Right atrium auricular region (tissue), 2 donors: ENCODE measurements around the gene GAPT. TPM values are rescaled to one million over a fixed set of nuclear protein-coding genes. Genes with fewer than 3 reads are reported as not detected.

ENCODE experiments used
- DNase-seq: peaks from one replicate; pipeline ENCODE4 v3.0.0-alpha.2; 2019; ENCODE audit warnings: low spot score
- H3K27ac ChIP-seq, 2 donors: fragments of 200-600 bp; sonication (generic); 1 replicate in 1 of 2; 2 replicates in 1 of 2; pipeline ENCODE4 v1.5.1; 2016 to 2019
- H3K27me3 ChIP-seq, 2 donors: fragments of 200-600 bp; sonication (generic); one replicate each; pipeline versions ENCODE4 v1.5.1 to v1.6.0; 2017 to 2019
- H3K36me3 ChIP-seq: fragments of 200-600 bp; sonication (generic); one replicate; pipeline ENCODE4 v1.5.1; 2016
- H3K4me1 ChIP-seq, 2 donors: fragments of 200-600 bp; sonication (generic); one replicate each; pipeline versions ENCODE4 v1.5.1 to v1.6.0; 2017 to 2019
- H3K4me3 ChIP-seq, 2 donors: fragments of 200-600 bp; sonication (generic); 1 replicate in 1 of 2; 2 replicates in 1 of 2; pipeline ENCODE4 v1.5.1; 2017 to 2019; ENCODE audit warnings: mild to moderate bottlenecking in 1 of 2, moderate library complexity in 1 of 2
- H3K9me3 ChIP-seq, 2 donors: fragments of 200-600 bp; sonication (generic); one replicate each; pipeline ENCODE4 v1.5.1; 2019
- total RNA-seq, 2 donors: library from RNA; depleted of rRNA; stranded (reverse); fragments of >200 nt; gene quantifications; one replicate each; pipeline ENCODE4 v1.1.0, GENCODE V29; 2016
- TF ChIP-seq, protein P1 (sequence below), 2 donors: fragments of 200-600 bp; sonication (generic); IDR thresholded peaks; one replicate each; pipeline ENCODE4 v1.5.1; 2019; ENCODE audit warnings: antibody characterized with exemption in 2 of 2

The GAPT gene
- total RNA-seq, 2 donors from 2014 or later = 0.20 TPM; not detected in 1

DNA sequence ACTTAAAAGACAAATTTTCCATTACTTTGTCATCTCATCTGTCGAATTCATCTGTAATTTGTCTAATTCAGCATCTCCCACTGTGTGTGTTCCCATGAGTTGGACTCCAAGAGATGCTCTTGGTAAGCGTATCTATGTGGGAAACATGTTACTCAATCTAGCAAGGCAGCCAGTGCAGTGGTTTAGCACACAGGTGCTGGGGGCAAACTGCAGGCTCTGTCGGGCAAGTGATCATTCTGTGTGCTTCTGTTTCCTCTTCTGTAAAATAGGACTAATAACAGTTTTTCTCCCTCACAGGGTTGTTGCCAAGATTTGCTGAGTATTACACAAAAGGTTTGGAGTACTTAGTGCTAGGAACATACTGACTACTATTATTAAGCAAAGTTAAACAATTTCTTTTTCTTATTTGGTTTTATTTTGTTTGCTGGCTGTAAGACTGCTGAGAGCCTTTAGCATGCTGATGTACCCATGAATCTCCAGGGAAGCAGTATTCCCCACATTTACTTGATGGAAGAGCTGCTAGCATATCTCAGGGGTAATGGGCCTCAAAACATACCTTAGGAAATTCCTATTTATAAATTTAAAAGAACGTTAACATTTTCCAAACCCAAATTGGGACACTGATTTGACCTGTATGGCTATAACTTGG is 709 bp upstream of the GAPT start:
- peaks cover 0 to 4% of the 10 kb centered on the region in 2 donors for H3K4me1 ChIP-seq
- DNase-seq = no peak
- no peak overlapping the region for H3K4me3 ChIP-seq
- no peak overlapping the region for H3K27ac ChIP-seq
- TF ChIP-seq, protein P1, sequence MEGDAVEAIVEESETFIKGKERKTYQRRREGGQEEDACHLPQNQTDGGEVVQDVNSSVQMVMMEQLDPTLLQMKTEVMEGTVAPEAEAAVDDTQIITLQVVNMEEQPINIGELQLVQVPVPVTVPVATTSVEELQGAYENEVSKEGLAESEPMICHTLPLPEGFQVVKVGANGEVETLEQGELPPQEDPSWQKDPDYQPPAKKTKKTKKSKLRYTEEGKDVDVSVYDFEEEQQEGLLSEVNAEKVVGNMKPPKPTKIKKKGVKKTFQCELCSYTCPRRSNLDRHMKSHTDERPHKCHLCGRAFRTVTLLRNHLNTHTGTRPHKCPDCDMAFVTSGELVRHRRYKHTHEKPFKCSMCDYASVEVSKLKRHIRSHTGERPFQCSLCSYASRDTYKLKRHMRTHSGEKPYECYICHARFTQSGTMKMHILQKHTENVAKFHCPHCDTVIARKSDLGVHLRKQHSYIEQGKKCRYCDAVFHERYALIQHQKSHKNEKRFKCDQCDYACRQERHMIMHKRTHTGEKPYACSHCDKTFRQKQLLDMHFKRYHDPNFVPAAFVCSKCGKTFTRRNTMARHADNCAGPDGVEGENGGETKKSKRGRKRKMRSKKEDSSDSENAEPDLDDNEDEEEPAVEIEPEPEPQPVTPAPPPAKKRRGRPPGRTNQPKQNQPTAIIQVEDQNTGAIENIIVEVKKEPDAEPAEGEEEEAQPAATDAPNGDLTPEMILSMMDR (IDR thresholded peaks at IDR 0.05) = no peak
- H3K9me3 ChIP-seq = no peaks in the 10 kb centered on the region
- no peaks in the 10 kb centered on the region for H3K27me3 ChIP-seq
- no peaks in the 10 kb centered on the region for H3K36me3 ChIP-seq

DNA sequence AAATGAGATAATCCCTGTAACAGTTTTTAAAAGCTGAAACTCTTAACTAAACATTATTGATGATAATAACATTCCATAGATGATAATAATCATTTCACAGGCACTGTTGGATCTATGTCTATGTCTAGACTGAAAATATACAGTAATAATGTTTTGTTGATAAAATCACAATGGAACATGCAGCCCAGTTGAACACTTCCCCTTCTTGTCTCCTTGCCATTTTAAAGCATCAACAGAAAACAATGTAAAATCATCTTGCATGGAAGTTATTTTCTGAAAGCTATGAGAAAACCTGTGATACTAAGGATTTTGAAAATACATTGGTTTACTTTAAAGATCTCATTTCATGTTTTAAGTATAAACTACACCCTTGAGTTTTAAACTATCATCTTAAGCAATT is 1.9 kb downstream of the GAPT start:
- Histone ChIP-seq H3K27ac (no peak overlapping the region), H3K4me1 (peaks cover 0 to 4% of the 10 kb centered on the region in 2 donors), H3K27me3 (no peaks in the 10 kb centered on the region), H3K36me3 (no peaks in the 10 kb centered on the region), H3K4me3 (no peak overlapping the region), H3K9me3 (no peaks in the 10 kb centered on the region)
- no peak for DNase-seq
- TF ChIP-seq, protein P1 (IDR thresholded peaks at IDR 0.05) = no peak

DNA sequence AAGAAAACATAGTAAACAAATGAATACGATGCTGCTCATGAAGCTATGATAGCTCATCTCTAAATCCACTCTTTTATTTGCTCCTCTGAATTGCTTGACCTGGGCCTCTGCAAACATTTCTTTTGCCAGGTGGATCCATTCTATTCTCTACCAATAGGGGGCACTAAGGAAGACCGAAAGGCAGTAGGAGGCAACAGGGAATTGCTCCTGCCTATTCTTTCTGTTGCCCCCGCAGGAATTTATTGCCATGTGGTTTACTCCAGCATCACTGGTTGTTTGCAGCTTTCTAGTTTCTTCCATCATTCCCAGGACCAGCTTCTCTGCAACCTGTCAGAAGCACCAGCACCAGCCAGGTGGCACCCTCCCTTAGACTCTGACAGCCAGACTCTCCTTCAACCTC is 5.3 kb downstream of the GAPT start:
- TF ChIP-seq, protein P1 (IDR thresholded peaks at IDR 0.05) = peak in 1 of 2 donors; percentile 19
- Histone ChIP-seq H3K4me3 (no peak overlapping the region), H3K36me3 (no peaks in the 10 kb centered on the region), H3K9me3 (no peaks in the 10 kb centered on the region), H3K4me1 (no peaks in the 10 kb centered on the region), H3K27me3 (no peaks in the 10 kb centered on the region), H3K27ac (no peak overlapping the region)
- no peak for DNase-seq

DNA sequence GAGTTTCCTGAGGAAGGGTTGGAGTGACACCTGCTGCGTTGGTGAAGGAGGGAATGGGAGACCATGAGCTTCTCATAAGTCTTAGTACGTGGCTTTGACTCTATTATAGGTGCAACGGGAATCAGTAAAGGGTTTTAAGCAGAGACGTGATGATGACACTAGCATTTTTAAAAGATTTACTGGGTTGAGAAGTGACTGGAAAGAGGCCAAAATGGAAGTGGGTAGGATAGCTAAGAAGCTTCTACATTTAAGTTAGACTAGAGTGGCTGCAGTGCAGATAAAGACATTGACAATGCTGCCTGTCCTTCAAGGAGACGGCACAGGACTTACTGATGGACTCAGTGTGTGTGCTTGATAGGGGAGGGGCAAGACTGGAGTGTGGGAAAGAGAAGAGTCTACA is 6.2 kb downstream of the GAPT start:
- Histone ChIP-seq H3K4me3 (no peak overlapping the region), H3K27me3 (no peaks in the 10 kb centered on the region), H3K4me1 (no peaks in the 10 kb centered on the region), H3K36me3 (no peaks in the 10 kb centered on the region), H3K27ac (no peak overlapping the region), H3K9me3 (no peaks in the 10 kb centered on the region)
- TF ChIP-seq, protein P1 (IDR thresholded peaks at IDR 0.05) = no peak
- no peak for DNase-seq

DNA sequence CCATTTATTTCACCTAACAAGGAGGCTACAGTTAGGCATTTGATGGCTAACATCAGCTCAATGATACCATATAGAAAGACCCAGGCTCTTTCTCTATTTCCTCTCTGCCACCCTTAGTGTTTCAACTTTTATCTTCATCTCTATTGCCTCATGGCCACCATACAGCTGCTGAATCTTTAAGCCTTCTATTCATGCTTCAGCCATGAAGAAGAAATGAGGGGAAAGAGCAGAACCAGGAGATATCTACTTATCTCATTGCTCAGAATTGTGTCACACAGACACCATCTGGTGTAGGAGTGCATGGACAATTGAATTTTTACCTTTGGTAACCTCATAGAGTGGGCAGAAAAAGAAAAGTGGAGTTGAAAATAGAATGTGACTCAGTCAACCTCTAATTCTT is 6.7 kb downstream of the GAPT start:
- no peak overlapping the region for H3K4me3 ChIP-seq
- DNase-seq = no peak
- H3K27me3 ChIP-seq = no peaks in the 10 kb centered on the region
- no peaks in the 10 kb centered on the region for H3K4me1 ChIP-seq
- TF ChIP-seq, protein P1 (IDR thresholded peaks at IDR 0.05) = no peak
- H3K9me3 ChIP-seq = no peaks in the 10 kb centered on the region
- no peaks in the 10 kb centered on the region for H3K36me3 ChIP-seq
- H3K27ac ChIP-seq = no peak overlapping the region
